H1 (cell line): ENCODE results near the gene INAFM2. TPM values are rescaled to one million over a fixed set of nuclear protein-coding genes. Genes with fewer than 3 reads are reported as not detected.

Source experiments
- CTCF ChIA-PET: fragments of 300-600 bp; sonication (Branson Sonifier 250); formaldehyde crosslinking; loops from one replicate; lab custom pipeline; 2021; ENCODE audit not compliant: partially characterized antibody; lab: Charles Lee
- POLR2A ChIA-PET: fragments of 300-600 bp; sonication (Branson Sonifier 250); formaldehyde crosslinking; loops from one replicate; lab custom pipeline; 2021; ENCODE audit warnings: inconsistent platforms; ENCODE audit not compliant: partially characterized antibody; lab: Charles Lee
- DNase-seq, 2 experiments: peaks; one replicate each; pipeline versions ENCODE4 v3.0.0 to v3.0.0-alpha.2; 2010 to 2022; ENCODE audit warnings: low spot score in 2 of 2, low read depth in 1 of 2, mixed read lengths in 1 of 2
- FAIRE-seq: peaks from 2 replicates; lab custom pipeline; 2011; peaks lifted over from hg19 to GRCh38; lab: Jason Lieb, UNC
- H2AFZ ChIP-seq: 2 replicates; pipeline ENCODE4 v1.8.1; 2012; ENCODE audit warnings: low read length, inconsistent platforms
- H2AK5ac ChIP-seq: 2 replicates; pipeline ENCODE4 v1.6.1; 2013; ENCODE audit warnings: low read depth, low read length
- H2BK120ac ChIP-seq: replicated peaks from 2 replicates; pipeline ENCODE3; 2013; ENCODE audit warnings: low read depth, low read length, inconsistent platforms
- H2BK12ac ChIP-seq: 2 replicates; pipeline ENCODE4 v1.6.1; 2013; ENCODE audit warnings: low read depth, low read length
- H2BK15ac ChIP-seq: 2 replicates; pipeline ENCODE4 v1.6.1; 2013; ENCODE audit warnings: low read length
- H2BK20ac ChIP-seq: 2 replicates; pipeline ENCODE4 v1.6.1; 2013; ENCODE audit warnings: low read length
- H2BK5ac ChIP-seq: 2 replicates; pipeline ENCODE4 v1.6.1; 2013; ENCODE audit warnings: low read depth, low read length
- H3K14ac ChIP-seq: 2 replicates; pipeline ENCODE4 v1.6.1; 2013; ENCODE audit warnings: inconsistent platforms; ENCODE audit not compliant: insufficient read length
- H3K18ac ChIP-seq: 2 replicates; pipeline ENCODE4 v1.6.1; 2013; ENCODE audit warnings: low read length; ENCODE audit errors: extremely low read depth
- H3K23ac ChIP-seq: 2 replicates; pipeline ENCODE4 v1.6.1; 2013; ENCODE audit warnings: inconsistent platforms; ENCODE audit not compliant: insufficient read length
- H3K23me2 ChIP-seq: 2 replicates; pipeline ENCODE4 v1.6.1; 2013; ENCODE audit warnings: low read depth, low read length
- H3K27ac ChIP-seq: 2 replicates; pipeline ENCODE4 v1.6.1; 2011; ENCODE audit warnings: low read depth, low read length, inconsistent platforms
- H3K27me3 ChIP-seq, 4 experiments: replicated peaks in 1 of 4; 1 replicate in 1 of 4; 2 replicates in 3 of 4; pipeline versions ENCODE4 v1.6.1 to v1.8.1; 2011 to 2013; ENCODE audit warnings: low read length in 3 of 4, mild to moderate bottlenecking in 3 of 4, inconsistent platforms in 2 of 4, mixed read lengths in 2 of 4, moderate library complexity in 1 of 4; ENCODE audit not compliant: control insufficient read depth in 3 of 4, insufficient read depth in 3 of 4; ENCODE audit errors: extremely low read depth in 1 of 4
- H3K36me3 ChIP-seq, 4 experiments: 2 replicates each; pipeline versions ENCODE4 v1.6.1 to v1.8.1; 2011 to 2013; ENCODE audit warnings: mild to moderate bottlenecking in 4 of 4, low read length in 3 of 4, moderate library complexity in 2 of 4, control low read depth in 1 of 4, inconsistent platforms in 1 of 4; ENCODE audit not compliant: insufficient read depth in 4 of 4, control insufficient read depth in 2 of 4
- H3K4ac ChIP-seq: replicated peaks from 2 replicates; pipeline ENCODE3; 2013; ENCODE audit warnings: low read length, low read depth, mixed read lengths, inconsistent platforms; ENCODE audit not compliant: insufficient read length
- H3K4me1 ChIP-seq, 4 experiments: replicated peaks in 1 of 4; 1 replicate in 1 of 4; 2 replicates in 3 of 4; pipeline versions ENCODE4 v1.6.1 to v1.8.1; 2011 to 2013; ENCODE audit warnings: low read length in 3 of 4, inconsistent platforms in 2 of 4, mixed read lengths in 1 of 4; ENCODE audit not compliant: insufficient read depth in 4 of 4, control insufficient read depth in 3 of 4
- H3K4me2 ChIP-seq, 2 experiments: 2 replicates each; pipeline versions ENCODE4 v1.6.1 to v1.8.1; 2011 to 2013; ENCODE audit warnings: low read depth in 2 of 2, low read length in 2 of 2, control low read depth in 1 of 2, inconsistent platforms in 1 of 2, mild to moderate bottlenecking in 1 of 2; ENCODE audit not compliant: insufficient read depth in 1 of 2
- H3K4me3 ChIP-seq, 4 experiments: fragments of 200-600, 300-600 bp in 1 of 4; sonication (generic), shearing (Covaris generic), sonication (Bioruptor Twin) in 1 of 4; 2 replicates each; pipeline versions ENCODE4 v1.5.1 to v1.8.1; 2011 to 2016; ENCODE audit warnings: low read length in 4 of 4, low read depth in 3 of 4, control low read depth in 2 of 4, inconsistent platforms in 2 of 4, mild to moderate bottlenecking in 2 of 4, mixed read lengths in 1 of 4, moderate library complexity in 1 of 4; ENCODE audit not compliant: insufficient read depth in 2 of 4; ENCODE audit errors: extremely low read depth in 1 of 4
- H3K56ac ChIP-seq: replicated peaks from 2 replicates; pipeline ENCODE3; 2013; ENCODE audit warnings: low read depth, mild to moderate bottlenecking, mixed read lengths, low read length, inconsistent platforms; ENCODE audit not compliant: insufficient read length
- H3K79me1 ChIP-seq: 2 replicates; pipeline ENCODE4 v1.6.1; 2013; ENCODE audit warnings: low read depth, low read length, control low read depth
- H3K79me2 ChIP-seq, 2 experiments: 2 replicates each; pipeline versions ENCODE4 v1.6.1 to v1.8.1; 2012 to 2013; ENCODE audit warnings: low read length in 2 of 2, mild to moderate bottlenecking in 2 of 2, inconsistent platforms in 1 of 2; ENCODE audit not compliant: insufficient read depth in 2 of 2, control insufficient read depth in 1 of 2
- H3K9ac ChIP-seq, 4 experiments: replicated peaks in 1 of 4; 1 replicate in 1 of 4; 2 replicates in 3 of 4; pipeline versions ENCODE4 v1.6.1 to v1.8.1; 2011 to 2013; ENCODE audit warnings: low read depth in 3 of 4, low read length in 3 of 4, control low read depth in 2 of 4, mild to moderate bottlenecking in 2 of 4, moderate library complexity in 2 of 4, inconsistent platforms in 1 of 4; ENCODE audit errors: extremely low read depth in 1 of 4
- H3K9me3 ChIP-seq, 2 experiments: 2 replicates each; pipeline versions ENCODE4 v1.6.1 to v1.8.1; 2012 to 2013; ENCODE audit warnings: mild to moderate bottlenecking in 2 of 2, moderate library complexity in 2 of 2, control low read depth in 1 of 2, inconsistent platforms in 1 of 2, low read depth in 1 of 2, low read length in 1 of 2, mixed read lengths in 1 of 2; ENCODE audit not compliant: insufficient read depth in 2 of 2
- H4K20me1 ChIP-seq, 2 experiments: replicated peaks in 1 of 2; 2 replicates each; pipeline versions ENCODE3 to v1.8.1; 2011 to 2013; ENCODE audit warnings: inconsistent platforms in 2 of 2, low read length in 2 of 2, mild to moderate bottlenecking in 1 of 2; ENCODE audit not compliant: insufficient read depth in 2 of 2, control insufficient read depth in 1 of 2
- H4K5ac ChIP-seq: 2 replicates; pipeline ENCODE4 v1.6.1; 2013; ENCODE audit warnings: low read length, low read depth, mixed read lengths, inconsistent platforms; ENCODE audit not compliant: insufficient read length
- H4K8ac ChIP-seq: 2 replicates; pipeline ENCODE4 v1.8.0; 2013; ENCODE audit warnings: mild to moderate bottlenecking, moderate library complexity, low read length, inconsistent platforms; ENCODE audit not compliant: insufficient read depth; ENCODE audit errors: extremely low read depth
- H4K91ac ChIP-seq: replicated peaks from 2 replicates; pipeline ENCODE3; 2013; ENCODE audit warnings: low read length, mixed read lengths, inconsistent platforms; ENCODE audit not compliant: insufficient read length
- BACH1 ChIP-seq: IDR thresholded peaks from 2 replicates; pipeline ENCODE4 v1.6.1; 2012; ENCODE audit warnings: low read length, improper control_type of control experiment
- CREB1 ChIP-seq: IDR thresholded peaks from 2 replicates; pipeline ENCODE4 v1.6.1; 2012; ENCODE audit warnings: inconsistent platforms
- GTF2F1 ChIP-seq: IDR thresholded peaks from 2 replicates; pipeline ENCODE4 v1.6.1; 2012; ENCODE audit warnings: low read depth, low read length, improper control_type of control experiment, borderline replicate concordance
- POLR2AphosphoS5 ChIP-seq: IDR thresholded peaks from 2 replicates; pipeline ENCODE4 v1.6.1; 2011; ENCODE audit warnings: low read depth, low read length
- SIX5 ChIP-seq: IDR thresholded peaks from 2 replicates; pipeline ENCODE4 v1.6.1; 2011; ENCODE audit warnings: mild to moderate bottlenecking, low read depth, low read length
- SUZ12 ChIP-seq: fragments of 200-600 bp; sonication (generic); IDR thresholded peaks from 2 replicates; pipeline ENCODE4 v1.6.1; 2012; ENCODE audit warnings: mild to moderate bottlenecking, inconsistent platforms, low read length, moderate library complexity, mixed read lengths
- WGBS, 2 experiments: shearing (Covaris generic) in 1 of 2; methylation state at CpG; one replicate each; pipeline versions ENCODE4 v1.1.6 to v1.1.7; 2013 to 2015; ENCODE audit warnings: low lambda C conversion rate in 2 of 2, mixed read lengths in 2 of 2, inconsistent platforms in 1 of 2, low coverage in 1 of 2, missing lambda C conversion rate in 1 of 2; ENCODE audit not compliant: insufficient replicate concordance in 2 of 2, insufficient coverage in 1 of 2, insufficient read length in 1 of 2; ENCODE audit errors: extremely low coverage in 1 of 2, missing lambda C conversion rate in 1 of 2; 5-methylcytosine and 5-hydroxymethylcytosine counted together
- polyA plus RNA-seq, 7 experiments: library from polyadenylated mRNA; depleted of rRNA in 3 of 7; stranded (reverse) in 5 of 7; unstranded in 2 of 7; fragments of >200 nt in 5 of 7; fragments of 200-250 nt in 2 of 7; gene quantifications; 1 replicate in 5 of 7; 2 replicates in 1 of 7; 4 replicates in 1 of 7; pipeline versions ENCODE4 v1.2.1 to v1.2.3, GENCODE V29; 2011 to 2013; ENCODE audit warnings: missing spikeins in 2 of 7, mixed read lengths in 2 of 7
- total RNA-seq: library from RNA; stranded (reverse); fragmentation: NEBNext Ultra II Directional; extraction: Animal tissue kit (Norgen Biotek cat#: 25700); gene quantifications from 2 replicates; pipeline ENCODE4 v1.2.1, GENCODE V29; 2021

INAFM2 gene
- total and polyA plus RNA-seq, 2 of the 8 experiments (the other 6 are each of a cell fraction or from before 2014, with no cell fraction given): 15.3 to 35.1 TPM

- no peak overlapping the region for H3K56ac ChIP-seq
- no peak overlapping the region for H4K8ac ChIP-seq
- H3K36me3 ChIP-seq: peaks cover 0 to 7% (median 0%) of the 10 kb centered on the region in 4 experiments; a peak in 3 of 8 replicates
- H3K4me1 ChIP-seq: peaks cover 24 to 41% (median 31%) of the 10 kb centered on the region in 4 experiments
- no peak overlapping the region for H2AK5ac ChIP-seq
- H3K4me3 ChIP-seq: no peak overlapping the region
- H2BK15ac ChIP-seq: no peak overlapping the region
- H2BK12ac ChIP-seq: no peak overlapping the region
- H3K79me1 ChIP-seq: no peaks in the 10 kb centered on the region
- no peak for FAIRE-seq
- no peaks in the 10 kb centered on the region for H4K20me1 ChIP-seq
- no peak overlapping the region for H3K4ac ChIP-seq
- no peak overlapping the region for H4K5ac ChIP-seq
- no peak overlapping the region for H2BK120ac ChIP-seq
- peaks cover 2% of the 10 kb centered on the region for H3K23me2 ChIP-seq
- no peak for TF ChIP-seq BACH1
- no peak for TF ChIP-seq CREB1
- no peak for TF ChIP-seq SUZ12
- TF ChIP-seq POLR2AphosphoS5: no peak
- no peak for TF ChIP-seq GTF2F1
- no peak for TF ChIP-seq SIX5
- TF ChIP-seq, all 59 proteins: peak for 0
- no peaks in the 10 kb centered on the region for H3K27me3 ChIP-seq
- no peak overlapping the region for H2AFZ ChIP-seq
- H4K91ac ChIP-seq: no peak overlapping the region
- no peak overlapping the region for H3K9ac ChIP-seq
- 0 out of 2 replicates have a peak overlapping the region, but pooled peaks have one; percentile 36 for H2BK5ac ChIP-seq
- H3K79me2 ChIP-seq: peaks cover 0 to under 1% of the 10 kb centered on the region in 2 experiments; a peak in 1 of 4 replicates
- H3K4me2 ChIP-seq: no peak overlapping the region
- no peaks in the 10 kb centered on the region; a peak in 1 of 4 replicates for H3K9me3 ChIP-seq
- no peak overlapping the region for H3K27ac ChIP-seq
- CTCF ChIA-PET: interaction anchor here (0.7 to 21.1 kb wide), 7 partner anchors 9 to 55 kb away, joined by 3 to 295 read pairs (median 15); partner anchors contain the start of gene PLCB2
- no peak overlapping the region for H3K23ac ChIP-seq
- no peak overlapping the region for H3K18ac ChIP-seq
- no peak overlapping the region for H3K14ac ChIP-seq
- no peak for DNase-seq
- no peak overlapping the region for H2BK20ac ChIP-seq
- POLR2A ChIA-PET: interaction anchor here (0.8 to 0.9 kb wide), 2 partner anchors 10 to 99 kb away, joined by 3 read pairs; partner anchors contain the start of gene CCDC9B
- WGBS, 2 experiments: 75% methylated on average over 7 of the region's 7 CpGs; no CpG with 5 or more reads in 1 of the 2 experiments
Measured at GRCh38 chr15:40331026-40331425, 7.5 kb downstream of the INAFM2 start.
